HG03442 (cell line): ENCODE measurements around the gene EPS8.

Source experiments
- ATAC-seq: cut with Tn5 transposase; IDR thresholded peaks from one replicate; pipeline ENCODE4 v1.9.1; 2021; ENCODE audit warnings: mild to moderate bottlenecking, moderate library complexity; ENCODE audit not compliant: unreplicated experiment

EPS8 gene

DNA sequence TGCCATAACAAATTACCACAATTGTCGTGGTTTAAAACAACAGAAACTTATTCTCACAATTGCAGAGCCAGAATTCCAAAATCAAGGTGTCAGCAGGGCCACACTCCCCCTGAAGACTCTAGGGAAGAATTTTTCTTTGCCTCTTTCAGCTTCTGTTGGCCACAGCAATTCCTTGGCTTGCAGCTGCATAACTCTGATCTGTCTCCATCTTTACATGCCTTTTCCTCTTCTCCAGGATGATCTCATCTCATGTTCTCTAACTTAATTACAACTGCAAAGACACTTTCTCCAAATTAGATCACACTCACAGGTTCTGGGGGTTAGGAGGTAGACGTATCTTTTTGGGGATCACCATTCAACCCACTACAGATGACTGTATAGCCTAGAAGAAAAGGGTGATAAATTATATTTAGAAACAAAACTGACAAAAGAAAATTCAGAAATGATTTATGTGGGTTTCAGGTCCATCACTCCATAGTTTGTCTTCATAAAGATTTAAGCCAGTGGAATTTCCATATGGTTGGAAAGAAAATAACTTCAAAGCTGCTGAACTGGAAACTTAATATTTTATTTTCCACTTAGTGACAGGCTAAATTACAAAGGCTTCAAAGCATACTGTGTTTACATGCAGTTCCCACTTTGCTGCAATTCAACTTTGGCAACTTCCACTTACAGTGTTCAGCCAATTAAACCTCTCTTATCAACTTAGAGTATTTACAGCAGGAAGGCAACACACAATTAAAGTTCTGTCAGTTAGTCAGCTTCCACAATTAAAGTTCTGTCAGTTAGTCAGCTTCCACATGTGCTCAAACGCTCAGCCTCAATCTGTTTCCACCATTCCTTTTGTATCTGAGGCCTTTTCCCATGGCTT lies 213.3 kb downstream of the EPS8 start:
- no peak for ATAC-seq

- no peak for ATAC-seq
These were observed 214.8 kb downstream of the EPS8 start for GRCh38 chr12:15574353-15574752.
